ENCODE results near the gene DHRS7C.

The DHRS7C gene

DNA sequence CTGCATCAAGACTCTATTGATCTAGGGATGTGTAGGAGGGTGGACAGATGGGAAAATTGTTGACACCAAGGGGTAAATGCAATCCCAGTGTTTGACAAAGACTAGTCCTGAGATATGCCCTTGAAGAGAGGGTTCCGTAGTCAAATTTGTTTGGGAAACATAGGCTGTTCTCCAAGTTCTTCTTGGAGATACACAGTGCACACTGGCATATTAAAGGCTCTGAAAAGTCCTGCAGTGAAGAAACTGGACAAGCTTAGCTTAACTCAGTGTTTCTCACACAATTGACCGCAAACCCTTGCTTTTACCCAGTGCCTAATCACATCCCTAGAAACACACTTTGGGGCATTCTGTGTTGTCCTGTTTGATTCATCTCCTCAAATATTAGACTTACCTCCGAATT lies 10.8 kb downstream of the DHRS7C start:
- no peak overlapping the region for H3K27ac ChIP-seq
- no peaks in the 10 kb centered on the region for H3K79me2 ChIP-seq (ENCODE audit: insufficient read depth, low read depth)
- no peaks in the 10 kb centered on the region for H3K36me3 ChIP-seq (ENCODE audit: insufficient read depth)
- no peaks in the 10 kb centered on the region for H4K20me1 ChIP-seq (ENCODE audit: insufficient read depth)
- no peaks in the 10 kb centered on the region for H3K4me1 ChIP-seq (ENCODE audit: low read depth, poor library complexity, severe bottlenecking)
- no peak overlapping the region for H3K4me3 ChIP-seq (IDR thresholded peaks at IDR 0.05; ENCODE audit: insufficient read depth, low read depth, low read length)
- TF ChIP-seq, protein P1, sequence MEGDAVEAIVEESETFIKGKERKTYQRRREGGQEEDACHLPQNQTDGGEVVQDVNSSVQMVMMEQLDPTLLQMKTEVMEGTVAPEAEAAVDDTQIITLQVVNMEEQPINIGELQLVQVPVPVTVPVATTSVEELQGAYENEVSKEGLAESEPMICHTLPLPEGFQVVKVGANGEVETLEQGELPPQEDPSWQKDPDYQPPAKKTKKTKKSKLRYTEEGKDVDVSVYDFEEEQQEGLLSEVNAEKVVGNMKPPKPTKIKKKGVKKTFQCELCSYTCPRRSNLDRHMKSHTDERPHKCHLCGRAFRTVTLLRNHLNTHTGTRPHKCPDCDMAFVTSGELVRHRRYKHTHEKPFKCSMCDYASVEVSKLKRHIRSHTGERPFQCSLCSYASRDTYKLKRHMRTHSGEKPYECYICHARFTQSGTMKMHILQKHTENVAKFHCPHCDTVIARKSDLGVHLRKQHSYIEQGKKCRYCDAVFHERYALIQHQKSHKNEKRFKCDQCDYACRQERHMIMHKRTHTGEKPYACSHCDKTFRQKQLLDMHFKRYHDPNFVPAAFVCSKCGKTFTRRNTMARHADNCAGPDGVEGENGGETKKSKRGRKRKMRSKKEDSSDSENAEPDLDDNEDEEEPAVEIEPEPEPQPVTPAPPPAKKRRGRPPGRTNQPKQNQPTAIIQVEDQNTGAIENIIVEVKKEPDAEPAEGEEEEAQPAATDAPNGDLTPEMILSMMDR (conservative IDR thresholded peaks at IDR 0.05; ENCODE audit: low read depth, low read length): no peak
- no peak overlapping the region for H3K9ac ChIP-seq
- no peak overlapping the region for H2AFZ ChIP-seq (ENCODE audit: low read depth)
- no peak overlapping the region for H3K4me2 ChIP-seq
- no peaks in the 10 kb centered on the region for H3K27me3 ChIP-seq (ENCODE audit: insufficient read depth, low read depth)

DNA sequence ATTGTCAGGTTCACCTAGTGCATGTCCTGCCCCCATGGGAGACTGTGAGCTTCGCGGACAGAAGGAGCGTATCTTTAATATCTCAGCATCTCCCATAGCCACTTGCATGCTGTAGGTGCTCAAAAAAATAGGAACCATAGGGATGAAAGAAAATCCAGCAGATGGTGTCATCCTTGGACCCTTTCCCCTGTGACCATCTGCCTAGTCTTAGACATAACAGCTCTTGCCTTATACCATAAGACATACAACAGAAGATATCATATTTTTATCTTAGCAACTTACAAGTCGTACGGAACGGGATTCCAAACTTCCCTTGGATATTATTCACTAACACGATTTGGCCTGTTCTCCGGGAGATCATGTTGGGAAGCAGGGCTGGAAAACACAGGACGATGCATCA lies 14.5 kb downstream of the DHRS7C start:
- H3K79me2 ChIP-seq (ENCODE audit: insufficient read depth, low read depth): no peaks in the 10 kb centered on the region
- no peaks in the 10 kb centered on the region for H3K36me3 ChIP-seq (ENCODE audit: insufficient read depth)
- H4K20me1 ChIP-seq (ENCODE audit: insufficient read depth): no peaks in the 10 kb centered on the region
- TF ChIP-seq, protein P1 (conservative IDR thresholded peaks at IDR 0.05; ENCODE audit: low read depth, low read length): no peak
- H3K4me2 ChIP-seq: no peak overlapping the region
- H3K9ac ChIP-seq: no peak overlapping the region
- H3K27me3 ChIP-seq (ENCODE audit: insufficient read depth, low read depth): no peaks in the 10 kb centered on the region
- no peak overlapping the region for H3K27ac ChIP-seq
- no peak overlapping the region for H2AFZ ChIP-seq (ENCODE audit: low read depth)
- H3K4me3 ChIP-seq (IDR thresholded peaks at IDR 0.05; ENCODE audit: insufficient read depth, low read depth, low read length): no peak overlapping the region
- no peaks in the 10 kb centered on the region for H3K4me1 ChIP-seq (ENCODE audit: low read depth, poor library complexity, severe bottlenecking)

DNA sequence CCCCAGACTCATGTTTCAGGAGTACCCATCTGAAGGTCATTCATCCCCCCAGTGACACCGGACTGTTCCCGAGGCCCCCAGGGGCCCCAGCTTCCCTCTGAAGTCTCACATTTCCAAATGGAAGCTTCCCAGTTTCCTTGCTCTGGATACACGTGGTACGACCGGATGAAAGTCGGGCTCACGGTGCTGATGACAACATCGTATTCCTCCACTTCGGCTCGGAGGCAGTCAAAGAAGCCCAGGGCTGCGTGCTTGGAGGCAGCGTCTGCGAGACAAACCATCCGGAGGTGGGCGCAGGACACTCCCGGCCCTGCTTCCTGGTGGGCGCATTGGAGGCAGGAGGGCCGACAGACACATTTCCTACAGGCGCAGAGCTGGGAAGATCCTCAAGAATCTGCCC lies 18.7 kb downstream of the DHRS7C start:
- no peaks in the 10 kb centered on the region for H3K79me2 ChIP-seq (ENCODE audit: insufficient read depth, low read depth)
- no peaks in the 10 kb centered on the region for H3K36me3 ChIP-seq (ENCODE audit: insufficient read depth)
- TF ChIP-seq, protein P1 (conservative IDR thresholded peaks at IDR 0.05; ENCODE audit: low read depth, low read length): no peak
- H3K27ac ChIP-seq: no peak overlapping the region
- H3K27me3 ChIP-seq (ENCODE audit: insufficient read depth, low read depth): no peaks in the 10 kb centered on the region
- H3K4me1 ChIP-seq (ENCODE audit: low read depth, poor library complexity, severe bottlenecking): no peaks in the 10 kb centered on the region
- no peaks in the 10 kb centered on the region for H4K20me1 ChIP-seq (ENCODE audit: insufficient read depth)
- H3K4me2 ChIP-seq: no peak overlapping the region
- no peak overlapping the region for H3K4me3 ChIP-seq (IDR thresholded peaks at IDR 0.05; ENCODE audit: insufficient read depth, low read depth, low read length)
- H2AFZ ChIP-seq (ENCODE audit: low read depth): no peak overlapping the region
- no peak overlapping the region for H3K9ac ChIP-seq

DNA sequence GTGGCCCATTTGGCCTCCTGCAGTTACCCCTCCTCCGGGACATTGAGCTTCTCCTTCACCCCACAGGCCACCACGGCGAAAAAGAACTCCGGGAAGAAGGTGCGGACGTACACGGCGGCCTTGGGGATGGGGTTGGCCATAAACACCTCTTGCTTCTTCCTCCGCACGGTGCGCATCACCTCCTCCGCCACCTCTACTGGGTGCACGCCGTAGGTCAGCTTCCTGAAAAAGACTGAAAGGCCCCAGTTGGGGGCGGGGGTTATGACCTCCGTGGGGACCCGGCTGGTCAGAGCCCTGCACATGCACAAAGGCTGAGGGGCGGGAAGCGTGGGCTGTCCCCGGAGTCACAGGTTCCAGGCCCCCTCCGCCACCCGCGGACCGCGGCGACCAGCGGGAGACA lies 19.9 kb downstream of the DHRS7C start:
- Histone ChIP-seq H3K27ac (no peak overlapping the region), H3K79me2 (ENCODE audit: insufficient read depth, low read depth) (no peaks in the 10 kb centered on the region), H3K4me3 (IDR thresholded peaks at IDR 0.05; ENCODE audit: insufficient read depth, low read depth, low read length) (no peak overlapping the region), H3K36me3 (ENCODE audit: insufficient read depth) (no peaks in the 10 kb centered on the region), H2AFZ (ENCODE audit: low read depth) (no peak overlapping the region), H3K4me2 (no peak overlapping the region), H4K20me1 (ENCODE audit: insufficient read depth) (no peaks in the 10 kb centered on the region), H3K27me3 (ENCODE audit: insufficient read depth, low read depth) (no peaks in the 10 kb centered on the region), H3K4me1 (ENCODE audit: low read depth, poor library complexity, severe bottlenecking) (no peaks in the 10 kb centered on the region), H3K9ac (no peak overlapping the region)
- TF ChIP-seq, protein P1 (conservative IDR thresholded peaks at IDR 0.05; ENCODE audit: low read depth, low read length): no peak

Measured in KMS-11 (cell line).